Fibroblast of skin of abdomen (primary cell): ENCODE measurements around the gene MGST1. TPM values are rescaled to one million over a fixed set of nuclear protein-coding genes. Genes with fewer than 3 reads are reported as not detected.
A peak's percentile ranks its signal among the peaks of the same experiment; 100 is the strongest.

ENCODE experiments used
- DNase-seq: peaks from one replicate; pipeline ENCODE4 v3.0.0-alpha.2; 2013
- polyA plus RNA-seq, 2 experiments: library from polyadenylated mRNA; unstranded; fragments of 120-200 nt; gene quantifications; one replicate each; pipeline ENCODE4 v1.2.1, GENCODE V29; 2013; ENCODE audit not compliant: insufficient read length in 2 of 2

Gene MGST1
- 88.1 TPM for polyA plus RNA-seq (2013, experiment 1 of 2; ENCODE audit: insufficient read length)
- 86.4 TPM for polyA plus RNA-seq (2013, experiment 2 of 2; ENCODE audit: insufficient read length)

GRCh38 chr12:16347391-16348298, at the start of gene MGST1:
MGST1 (plus strand) TSS chr12:16347645; CDS start chr12:16354253, 6,608 bp downstream.
- DNase-seq: peak; percentile 41

GRCh38 chr12:16299403-16299802, 48.0 kb upstream of the MGST1 start:
- DNase-seq: peak; percentile 35

GRCh38 chr12:16300122-16300521, 47.3 kb upstream of the MGST1 start:
- DNase-seq: peak; percentile 17

- peak; percentile 9 for DNase-seq
Observed at GRCh38 chr12:16300736-16301135, 46.7 kb upstream of the MGST1 start.

GRCh38 chr12:16303939-16304338, 43.5 kb upstream of the MGST1 start:
- DNase-seq: no peak

- no peak for DNase-seq
Observed at GRCh38 chr12:16307856-16308475, 39.5 kb upstream of the MGST1 start.

GRCh38 chr12:16310934-16311333, 36.5 kb upstream of the MGST1 start:
- DNase-seq: no peak

GRCh38 chr12:16323010-16323409, 24.4 kb upstream of the MGST1 start:
- DNase-seq: peak; percentile 25

GRCh38 chr12:16323638-16324037, 23.8 kb upstream of the MGST1 start:
- DNase-seq: no peak

- no peak for DNase-seq
Observed at GRCh38 chr12:16324272-16324671, 23.2 kb upstream of the MGST1 start.

- DNase-seq: no peak
Observed at GRCh38 chr12:16324772-16325171, 22.7 kb upstream of the MGST1 start.

- DNase-seq: no peak
Observed at GRCh38 chr12:16325426-16325825, 22.0 kb upstream of the MGST1 start.

GRCh38 chr12:16327963-16328362, 19.5 kb upstream of the MGST1 start:
- no peak for DNase-seq

- no peak for DNase-seq
Observed at GRCh38 chr12:16329594-16329993, 17.9 kb upstream of the MGST1 start.

GRCh38 chr12:16330560-16330959, 16.9 kb upstream of the MGST1 start:
- DNase-seq: no peak

GRCh38 chr12:16331998-16332397, 15.4 kb upstream of the MGST1 start:
- no peak for DNase-seq

- DNase-seq: no peak
Observed at GRCh38 chr12:16335838-16336237, 11.6 kb upstream of the MGST1 start.

- DNase-seq: no peak
Observed at GRCh38 chr12:16344269-16344668, 3.2 kb upstream of the MGST1 start.

- DNase-seq: no peak
Observed at GRCh38 chr12:16345105-16345504, 2.3 kb upstream of the MGST1 start.

GRCh38 chr12:16346958-16347357, 487 bp upstream of the MGST1 start:
- DNase-seq: no peak

- no peak for DNase-seq
Observed at GRCh38 chr12:16348435-16349130, 1.1 kb downstream of the MGST1 start.

- DNase-seq: peak; percentile 87
Observed at GRCh38 chr12:16349131-16349460, 1.7 kb downstream of the MGST1 start.

GRCh38 chr12:16350682-16351081, 3.2 kb downstream of the MGST1 start:
- DNase-seq: peak; percentile 91
